DMS114 treated with DMSO at 0.1 percent for 48 hours (cell line): Measurements from ENCODE around the gene PTPN9.
"Not testable (repeated sequence)": the region's sequence is repeated elsewhere in the genome, so short reads cannot be mapped to it uniquely, and the experiment has no call there.

Experiments
- DNase-seq: peaks from one replicate; lab custom pipeline; 2025; ENCODE audit not compliant: unreplicated experiment; lab: John Stamatoyannopoulos, UW

PTPN9 gene

GRCh38 chr15:75578948-75579920 lies at the start of gene PTPN9:
Gene PTPN9 (minus strand): TSS chr15:75579315. CDS start chr15:75578776, 539 bp downstream.
- peak; percentile 77 for DNase-seq

DNA sequence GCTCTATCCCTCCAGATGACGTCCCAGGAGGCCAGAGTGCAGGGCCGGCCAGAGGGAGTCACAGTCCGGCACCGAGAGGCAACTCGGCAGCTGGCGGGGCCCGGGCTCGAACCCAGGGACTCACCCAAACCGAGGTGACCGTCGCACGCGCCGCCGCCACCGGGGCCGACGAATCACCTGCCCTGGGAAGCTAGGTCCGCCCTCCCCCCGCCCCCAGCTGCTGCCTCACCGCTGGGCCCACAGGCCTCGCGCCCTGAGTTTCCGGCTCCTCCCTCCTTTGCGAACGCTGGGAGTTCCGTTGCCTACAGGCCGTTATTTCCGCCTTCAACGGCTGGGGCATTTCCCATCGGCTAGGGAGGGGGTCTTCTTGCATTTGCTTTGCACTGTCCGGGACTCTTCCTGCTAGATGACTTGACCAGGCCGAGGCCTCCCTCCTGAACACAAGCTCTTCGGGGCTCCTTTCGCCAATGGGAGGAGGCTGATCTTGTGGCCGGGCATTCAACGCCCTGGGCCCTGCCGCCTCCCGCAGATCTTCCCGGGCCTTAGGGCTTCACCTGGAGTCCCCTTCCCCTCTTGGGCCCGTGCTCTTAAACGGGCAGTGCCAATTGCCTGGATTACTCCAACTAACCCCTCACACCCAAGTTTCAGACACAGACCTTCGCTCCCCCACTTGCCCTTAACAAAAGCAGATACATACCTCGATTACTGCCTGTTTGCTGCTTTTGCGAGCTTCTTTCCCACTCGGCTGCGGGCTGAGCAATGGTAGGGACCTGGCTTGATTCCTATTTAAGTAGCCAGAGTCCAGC lies 46.6 kb upstream of the PTPN9 start, which contains the start of gene SNUPN:
SNUPN (minus strand) TSS at position 184 of the 806 bp plus-strand sequence. CDS start 4,674 bp downstream, outside the sequence.
- DNase-seq: peak; percentile 93

DNA sequence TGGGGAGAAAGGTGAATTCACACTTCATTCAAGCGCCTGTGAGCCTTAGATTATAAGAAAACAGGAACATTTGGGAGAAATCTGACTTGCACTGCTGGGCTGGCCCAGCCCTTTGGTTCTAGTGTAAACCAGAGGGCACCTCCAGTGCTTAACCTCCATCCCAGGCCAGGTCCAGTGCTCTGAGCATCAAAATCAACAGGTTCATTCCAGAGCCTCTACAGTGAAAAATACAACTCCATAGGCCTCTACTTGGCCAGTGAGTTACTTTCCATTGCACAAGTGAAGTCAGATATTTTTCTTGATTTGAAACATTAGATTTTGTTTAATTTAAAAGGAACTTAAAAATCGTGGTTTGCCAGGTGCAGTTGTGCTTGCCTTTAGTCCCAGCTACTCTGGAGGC lies 43.4 kb upstream of the PTPN9 start:
- DNase-seq: no peak

- peak; percentile 37 for DNase-seq
Measured at GRCh38 chr15:75620841-75621391, 41.8 kb upstream of the PTPN9 start.

GRCh38 chr15:75620058-75620820 lies 41.1 kb upstream of the PTPN9 start:
- DNase-seq: no peak

DNA sequence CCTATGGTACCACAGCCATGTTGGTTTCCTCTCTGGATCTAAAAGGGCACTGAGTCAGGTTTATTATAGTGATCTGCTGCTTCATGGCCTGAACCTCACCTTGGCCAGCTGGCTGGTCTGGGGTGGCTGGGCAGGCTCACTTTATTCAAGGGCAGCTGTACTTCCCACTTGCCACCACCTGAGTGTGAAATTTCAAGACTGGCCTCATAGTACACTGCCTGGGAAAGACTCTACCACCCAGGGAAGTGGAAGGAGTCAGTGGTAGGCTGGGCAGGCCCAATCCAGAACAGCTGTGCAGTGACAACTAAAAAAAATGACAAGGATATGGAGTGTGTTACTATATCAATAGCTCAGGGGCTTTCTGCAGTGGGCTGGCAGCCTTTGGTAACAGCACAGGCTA lies 37.7 kb upstream of the PTPN9 start:
- DNase-seq: no peak

- DNase-seq: no peak
Measured at GRCh38 chr15:75606711-75607699, 27.9 kb upstream of the PTPN9 start.

DNA sequence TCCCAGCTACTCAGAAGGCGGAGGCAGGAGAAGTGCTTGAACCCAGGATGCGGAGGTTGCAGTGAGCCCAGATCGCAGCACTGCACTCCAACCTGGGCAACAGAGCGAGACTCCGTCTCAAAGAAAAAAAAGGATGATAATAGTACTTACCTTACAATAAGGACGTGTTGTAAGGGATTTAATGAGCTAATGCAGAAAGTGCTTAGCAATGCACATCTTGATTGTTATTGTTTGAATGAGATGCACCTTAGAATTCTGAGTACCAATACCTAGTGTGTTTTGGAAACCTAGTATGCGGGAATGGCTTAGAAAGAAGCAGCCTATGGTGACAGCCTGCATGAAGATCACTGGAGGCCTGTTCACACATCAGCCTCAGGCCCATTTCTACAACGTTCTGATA lies 26.9 kb upstream of the PTPN9 start:
- DNase-seq: no peak

DNA sequence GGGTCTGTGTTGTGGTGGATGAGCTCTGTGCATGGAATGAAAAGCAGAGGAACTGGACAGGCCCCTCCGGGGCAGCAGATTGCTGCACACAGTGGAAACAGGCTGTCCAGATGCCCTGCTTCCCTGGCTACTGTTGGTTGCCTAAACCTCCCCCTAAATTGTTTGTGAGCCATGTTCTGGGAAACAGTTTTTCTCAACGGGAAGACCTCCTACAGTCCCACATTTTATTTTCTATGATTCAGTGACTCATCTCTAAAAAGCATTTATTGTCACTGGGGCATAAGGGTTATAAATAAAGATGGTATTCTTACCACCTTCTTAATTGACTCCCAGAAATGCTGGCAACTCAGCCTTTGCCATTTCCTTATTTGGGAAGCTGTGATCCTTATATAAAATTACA lies 20.3 kb upstream of the PTPN9 start:
- DNase-seq: no peak

- DNase-seq: no peak
Measured at GRCh38 chr15:75598361-75598760, 19.2 kb upstream of the PTPN9 start.

DNA sequence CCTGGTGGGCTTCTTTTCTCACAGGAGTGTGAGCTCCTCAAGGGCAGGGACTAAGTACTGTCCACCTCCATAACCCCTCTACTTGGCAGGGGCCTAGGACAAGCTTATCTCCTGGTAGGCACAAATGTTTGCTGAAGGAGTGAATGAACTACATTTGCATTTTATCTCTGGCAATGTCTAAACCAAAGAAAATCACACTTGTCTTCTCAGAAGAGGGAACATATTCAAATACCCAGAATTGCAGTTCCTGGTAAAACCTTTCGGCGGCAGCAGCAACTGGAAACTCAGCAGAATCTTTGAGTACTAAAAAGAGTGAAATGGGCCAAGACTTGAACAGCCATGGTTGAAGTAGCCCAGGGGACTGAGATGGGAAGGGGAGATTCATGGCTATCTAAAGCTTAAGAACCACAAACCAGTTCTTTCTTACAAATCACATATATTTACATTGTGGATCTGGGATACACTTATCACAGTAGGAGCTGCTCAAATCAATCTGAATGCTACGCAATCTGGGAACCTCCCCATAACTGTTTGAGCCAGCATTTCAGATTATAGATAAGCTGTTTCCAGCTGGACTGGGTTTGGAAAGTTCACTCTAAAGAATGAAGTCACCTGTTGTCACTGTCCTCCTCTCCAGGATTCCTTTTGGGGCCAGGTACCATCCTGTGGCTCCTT lies 18.7 kb upstream of the PTPN9 start:
- no peak for DNase-seq

DNA sequence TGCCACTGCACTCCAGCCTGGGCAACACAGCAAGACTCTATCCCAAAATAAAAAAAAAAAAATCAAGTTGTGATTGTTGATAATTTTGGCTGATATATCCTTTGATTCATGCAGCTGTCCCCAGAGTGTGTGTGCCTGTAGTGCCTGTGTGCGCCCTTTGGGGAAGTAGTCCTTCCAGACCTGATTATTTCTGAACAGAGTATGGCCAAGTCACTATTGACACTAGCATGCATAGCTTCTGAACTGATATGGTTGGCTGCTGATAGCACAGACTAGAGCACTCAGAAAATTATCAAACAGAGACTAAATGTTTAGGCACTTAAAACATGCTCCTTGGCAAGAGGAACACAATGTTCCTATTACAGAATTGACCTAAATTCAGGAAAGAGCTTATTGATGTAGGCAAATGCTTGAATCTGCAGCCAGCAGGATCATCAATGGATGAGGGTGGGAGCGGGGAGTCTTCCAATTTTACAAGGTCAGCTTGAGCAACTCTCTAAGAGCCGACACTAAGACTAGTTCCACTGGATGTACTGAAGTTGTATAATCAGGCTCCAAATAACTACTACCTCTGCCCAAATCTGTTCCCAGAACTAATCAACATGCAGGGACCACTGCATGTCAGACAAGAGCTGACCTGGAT lies 17.7 kb upstream of the PTPN9 start:
- no peak for DNase-seq

DNA sequence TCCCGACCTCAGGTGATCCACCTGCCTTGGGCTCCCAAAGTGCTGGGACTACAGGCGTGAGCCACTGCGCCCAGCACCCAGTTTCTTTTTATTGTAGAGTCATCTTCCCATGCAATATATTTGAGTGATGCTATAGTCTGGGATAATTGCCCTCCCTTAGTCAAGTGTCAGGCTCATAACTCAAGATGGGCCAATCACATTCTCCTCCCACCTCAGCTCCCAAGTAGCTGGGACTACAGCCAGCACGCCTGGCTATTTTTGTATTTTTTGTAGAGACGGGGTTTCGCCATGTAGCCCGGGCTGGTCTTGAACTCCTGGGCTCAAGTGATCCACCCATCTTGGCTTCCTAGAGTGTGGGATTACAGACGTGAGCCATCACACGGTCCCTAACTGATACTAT lies 15.2 kb upstream of the PTPN9 start:
- DNase-seq: no peak

- DNase-seq: no peak
Measured at GRCh38 chr15:75591655-75592364, 12.7 kb upstream of the PTPN9 start.

DNA sequence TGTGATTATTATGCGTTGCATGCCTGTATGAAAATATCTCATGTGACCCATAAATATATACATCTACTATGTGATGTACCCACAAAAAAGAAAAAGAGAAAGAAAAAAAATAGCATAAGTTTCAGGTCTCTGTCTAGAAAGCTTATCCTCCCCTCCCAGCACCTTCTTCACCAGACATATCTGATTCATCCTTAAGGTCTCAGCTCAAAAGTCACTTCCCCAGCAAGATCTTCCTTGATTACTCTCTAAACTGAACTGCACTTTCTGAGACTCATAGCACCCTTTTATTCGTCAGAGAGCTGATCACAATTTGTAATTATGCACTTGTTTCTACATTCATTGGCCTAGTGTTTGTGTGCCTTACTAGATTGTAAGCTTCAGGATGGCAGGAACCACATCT lies 11.1 kb upstream of the PTPN9 start:
- no peak for DNase-seq

DNA sequence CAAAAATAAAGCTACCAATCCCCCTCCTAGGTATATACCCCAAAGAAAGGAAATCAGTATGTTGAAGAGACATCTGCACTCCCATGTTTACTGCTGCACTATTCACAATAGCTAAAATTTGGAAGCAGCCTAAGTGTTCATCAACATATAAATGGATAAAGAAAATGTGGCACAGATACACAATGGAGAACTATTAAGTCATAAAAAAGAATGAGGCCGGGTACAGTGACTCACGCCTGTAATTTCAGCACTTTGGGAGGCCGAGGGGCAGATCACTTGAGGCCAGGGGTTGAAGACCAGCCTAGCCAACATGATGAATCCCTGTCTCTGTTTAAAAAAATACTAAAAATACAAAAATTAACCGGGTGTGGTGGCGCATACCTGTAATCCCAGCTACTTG lies 10.0 kb upstream of the PTPN9 start:
- DNase-seq: no peak

DNA sequence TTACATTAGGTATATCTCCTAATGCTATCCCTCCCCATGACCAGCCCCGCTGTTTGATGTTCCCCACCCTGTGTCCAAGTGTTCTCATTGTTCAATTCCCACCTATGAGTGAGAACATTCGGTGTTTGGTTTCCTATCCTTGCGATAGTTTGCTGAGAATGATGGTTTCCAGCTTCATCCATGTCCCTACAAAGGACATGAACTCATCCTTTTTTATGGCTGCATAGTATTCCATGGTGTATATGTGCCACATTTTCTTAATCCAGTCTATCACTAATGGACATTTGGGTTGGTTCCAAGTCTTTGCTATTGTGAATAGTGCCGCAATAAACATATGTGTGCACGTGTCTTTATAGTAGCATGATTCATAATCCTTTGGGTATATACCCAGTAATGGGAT lies 7.3 kb upstream of the PTPN9 start:
- not testable (repeated sequence) for DNase-seq

DNA sequence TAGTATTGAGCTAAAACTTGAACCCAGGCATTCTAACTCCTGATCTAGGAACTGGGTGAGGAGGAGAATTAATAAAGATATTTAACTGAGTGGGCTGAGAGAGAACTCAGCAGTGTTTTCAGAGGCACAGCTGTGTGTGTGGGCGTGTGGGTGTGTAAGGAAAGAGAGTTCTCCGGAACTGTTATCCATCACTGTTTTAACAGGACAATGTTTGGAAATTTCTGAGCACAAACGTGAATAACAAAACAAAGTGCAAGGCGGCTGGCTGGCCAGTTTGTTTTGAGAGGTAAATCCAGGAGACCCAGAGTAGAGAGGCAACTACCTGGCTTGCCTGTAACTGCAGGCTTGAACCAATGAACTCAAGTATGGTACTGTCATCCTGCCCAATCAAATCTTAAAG lies 5.0 kb upstream of the PTPN9 start:
- no peak for DNase-seq
